K562 (cell line): Measurements from ENCODE around the gene CHDH. TPM values are rescaled to one million over a fixed set of nuclear protein-coding genes. Genes with fewer than 3 reads are reported as not detected.

Experiments
- ATAC-seq: fragments of 200-7000 bp; cut with Tn5 transposase; 3 replicates; pipeline ENCODE4 v1.9.1; 2020; ENCODE audit warnings: moderate library complexity
- BruUV-seq: library from RNA; stranded (reverse); fragments of 400-500 nt; replicated peaks from 2 replicates; lab custom pipeline; 2021; lab: Mats Ljungman, UMichigan
- CTCF ChIA-PET: fragments of 300-600 bp; formaldehyde crosslinking; extraction: SDS; loops from one replicate; lab custom pipeline; 2021; ENCODE audit warnings: low intra/inter-chr PET ratio; lab: Yijun Ruan, JAX
- POLR2A ChIA-PET: fragments of 300-600, 350-650 bp; sonication (Branson Sonifier 250); formaldehyde crosslinking; extraction: SDS; loops from one replicate; lab custom pipeline; 2021; ENCODE audit warnings: antibody characterized with exemption, inconsistent platforms; lab: Yijun Ruan, JAX
- DNase-seq, 4 experiments: peaks; one replicate each; pipeline versions ENCODE4 v3.0.0 to v3.0.0-alpha.2; 2011 to 2018; ENCODE audit warnings: low spot score in 3 of 4, mixed read lengths in 3 of 4; ENCODE audit errors: extremely low read depth in 1 of 4
- FAIRE-seq: peaks from 2 replicates; lab custom pipeline; 2011; peaks lifted over from hg19 to GRCh38; lab: Jason Lieb, UNC
- H2AFZ ChIP-seq: 2 replicates; pipeline ENCODE4 v1.6.0; 2011; ENCODE audit warnings: low read depth, low read length, control low read depth, inconsistent platforms
- H3K27ac ChIP-seq: fragments of 200-600 bp; 3 replicates; pipeline ENCODE4 v1.8.0; 2011; ENCODE audit warnings: low read depth, mild to moderate bottlenecking, control low read depth, inconsistent platforms, low read length, moderate library complexity, mixed read lengths; ENCODE audit errors: extremely low read depth
- H3K27me3 ChIP-seq, 2 experiments: fragments of 300-600 bp in 1 of 2; 2 replicates in 1 of 2; 3 replicates in 1 of 2; pipeline versions ENCODE4 v1.6.0 to v1.8.0; 2011; ENCODE audit warnings: inconsistent platforms in 2 of 2, low read length in 2 of 2, mild to moderate bottlenecking in 1 of 2, mixed read lengths in 1 of 2, moderate library complexity in 1 of 2; ENCODE audit not compliant: control insufficient read depth in 2 of 2, insufficient read depth in 2 of 2
- H3K36me3 ChIP-seq: fragments of 300-600 bp; 3 replicates; pipeline ENCODE4 v1.8.0; 2011; ENCODE audit warnings: mild to moderate bottlenecking, low read length, inconsistent platforms; ENCODE audit not compliant: control insufficient read depth, insufficient read depth
- H3K4me1 ChIP-seq, 2 experiments: fragments of 200-600 bp in 1 of 2; replicated peaks in 1 of 2; 2 replicates in 1 of 2; 3 replicates in 1 of 2; pipeline versions ENCODE4 v1.5.1 to v1.8.0; 2011; ENCODE audit warnings: inconsistent platforms in 2 of 2, low read length in 2 of 2, mild to moderate bottlenecking in 1 of 2, mixed read lengths in 1 of 2, moderate library complexity in 1 of 2; ENCODE audit not compliant: control insufficient read depth in 2 of 2, insufficient read depth in 2 of 2
- H3K4me2 ChIP-seq: 2 replicates; pipeline ENCODE4 v1.6.1; 2011; ENCODE audit warnings: low read length, control low read depth, inconsistent platforms, mixed read lengths; ENCODE audit not compliant: insufficient read depth
- H3K4me3 ChIP-seq: fragments of 200-600 bp; sonication (generic), shearing (Covaris generic); 2 replicates; pipeline ENCODE4 v1.5.1; 2016; ENCODE audit warnings: control low read depth, inconsistent platforms
- H3K79me2 ChIP-seq: fragments of 200-600 bp; 3 replicates; pipeline ENCODE4 v1.8.0; 2011; ENCODE audit warnings: low read length, inconsistent platforms; ENCODE audit not compliant: control insufficient read depth, insufficient read depth
- H3K9ac ChIP-seq, 2 experiments: 2 replicates each; pipeline versions ENCODE4 v1.6.0 to v1.6.1; 2011; ENCODE audit warnings: low read depth in 2 of 2, low read length in 2 of 2, control low read depth in 1 of 2, inconsistent platforms in 1 of 2, mild to moderate bottlenecking in 1 of 2, mixed read lengths in 1 of 2; ENCODE audit not compliant: insufficient read depth in 1 of 2
- H3K9me1 ChIP-seq: one replicate; pipeline ENCODE4 v1.6.0; 2011; ENCODE audit warnings: inconsistent platforms, mild to moderate bottlenecking, low read length, moderate library complexity; ENCODE audit not compliant: control insufficient read depth, insufficient read depth
- H3K9me3 ChIP-seq: replicated peaks from 2 replicates; pipeline ENCODE4 v1.5.1; 2011; ENCODE audit warnings: low read depth, low read length, inconsistent platforms; ENCODE audit not compliant: control insufficient read depth, insufficient read depth
- H4K20me1 ChIP-seq: replicated peaks from 2 replicates; pipeline ENCODE4 v1.6.1; 2011; ENCODE audit warnings: low read length, inconsistent platforms, mixed read lengths; ENCODE audit not compliant: control insufficient read depth, insufficient read depth
- BRF2 ChIP-seq: IDR thresholded peaks from 3 replicates; pipeline ENCODE4 v1.6.1; 2011; ENCODE audit warnings: borderline replicate concordance, mild to moderate bottlenecking; ENCODE audit not compliant: insufficient read length, insufficient read depth
- DLX4 ChIP-seq: fragments of 250-450 bp; sonication (Bioruptor Pico); IDR thresholded peaks from 2 replicates; pipeline ENCODE4 v1.6.1; 2021; ENCODE audit warnings: mild to moderate bottlenecking
- DNMT1 ChIP-seq: fragments of 450-650 bp; IDR thresholded peaks from 2 replicates; pipeline ENCODE4 v1.6.1; 2016; ENCODE audit warnings: antibody characterized with exemption, mild to moderate bottlenecking
- ESRRA ChIP-seq: fragments of 450-650 bp; IDR thresholded peaks from 2 replicates; pipeline ENCODE4 v1.6.1; 2014; ENCODE audit warnings: low read depth, mild to moderate bottlenecking, moderate library complexity, borderline replicate concordance
- ETV1 ChIP-seq: fragments of 450-650 bp; conservative IDR thresholded peaks from 2 replicates; pipeline ENCODE4 v1.6.1; 2016; ENCODE audit warnings: missing genetic modification characterization, control low read depth, low read depth, missing compliant biosample characterization
- HCFC1 ChIP-seq: IDR thresholded peaks from 2 replicates; pipeline ENCODE4 v1.6.1; 2012; ENCODE audit warnings: low read depth, low read length, improper control_type of control experiment
- KDM4B ChIP-seq, 2 experiments: fragments of 450-650 bp in 1 of 2; sonication (generic) in 1 of 2; IDR thresholded peaks; 2 replicates each; pipeline ENCODE4 v1.6.1; 2016 to 2017; ENCODE audit warnings: borderline replicate concordance in 2 of 2, antibody characterized with exemption in 1 of 2, low read depth in 1 of 2, mild to moderate bottlenecking in 1 of 2
- L3MBTL2 ChIP-seq: fragments of 450-650 bp; IDR thresholded peaks from 2 replicates; pipeline ENCODE4 v1.6.1; 2016; ENCODE audit warnings: mild to moderate bottlenecking, moderate library complexity
- MAFK ChIP-seq: IDR thresholded peaks from 2 replicates; pipeline ENCODE4 v1.6.1; 2011; ENCODE audit warnings: low read length, improper control_type of control experiment
- NCOR1 ChIP-seq: fragments of 450-650 bp; IDR thresholded peaks from 2 replicates; pipeline ENCODE4 v1.6.1; 2016; ENCODE audit warnings: mild to moderate bottlenecking, moderate library complexity
- NFE2 ChIP-seq: IDR thresholded peaks from 2 replicates; pipeline ENCODE4 v1.6.1; 2014; ENCODE audit warnings: antibody characterized with exemption, low read depth
- NKRF ChIP-seq: fragments of 450-650 bp; IDR thresholded peaks from 2 replicates; pipeline ENCODE4 v1.6.1; 2016; ENCODE audit warnings: borderline replicate concordance
- OTX1 ChIP-seq: fragments of 450-650 bp; formaldehyde crosslinking; IDR thresholded peaks from 2 replicates; pipeline ENCODE4 v1.4.0; 2022; ENCODE audit warnings: mild to moderate bottlenecking
- POLR2B ChIP-seq: fragments of 450-650 bp; IDR thresholded peaks from 2 replicates; pipeline ENCODE4 v1.6.1; 2018; ENCODE audit warnings: low read depth; ENCODE audit not compliant: partially characterized antibody
- RAD51 ChIP-seq: fragments of 450-650 bp; IDR thresholded peaks from 2 replicates; pipeline ENCODE4 v1.7.1; 2016; ENCODE audit warnings: low read depth, mild to moderate bottlenecking, borderline replicate concordance
- SMARCA5 ChIP-seq: fragments of 450-650 bp; IDR thresholded peaks from 2 replicates; pipeline ENCODE4 v1.6.1; 2016
- ZBTB17 ChIP-seq: fragments of 450-650 bp; formaldehyde crosslinking; IDR thresholded peaks from 2 replicates; pipeline ENCODE4 v1.4.0; 2020; ENCODE audit warnings: mild to moderate bottlenecking
- ZFX ChIP-seq: sonication (generic); formaldehyde crosslinking; IDR thresholded peaks from 2 replicates; pipeline ENCODE4 v1.8.0; 2022; ENCODE audit warnings: mild to moderate bottlenecking, missing genetic modification reagents, moderate library complexity
- ZNF57 ChIP-seq: fragments of 450-650 bp; formaldehyde crosslinking; IDR thresholded peaks from 2 replicates; pipeline ENCODE4 v1.4.0; 2020; ENCODE audit warnings: mild to moderate bottlenecking, moderate library complexity
- WGBS: fragments of 100-300 bp; shearing (Covaris generic); methylation state at CpG from one replicate; pipeline ENCODE4 v1.1.6; 2016; ENCODE audit warnings: low coverage, mixed read lengths; ENCODE audit not compliant: insufficient coverage; ENCODE audit errors: missing lambda C conversion rate; 5-methylcytosine and 5-hydroxymethylcytosine counted together
- in situ Hi-C: fragments of 300-500 bp; cut with MboI; formaldehyde crosslinking; loops from 4 replicates; pipeline ENCODE4 v1.15.0; 2018; ENCODE audit warnings: inconsistent platforms, mixed read lengths
- intact Hi-C: fragments of 100-400 bp; cut with micrococcal nuclease; formaldehyde crosslinking; loops from 2 replicates; pipeline ENCODE4 v1.14.2; 2022
- polyA plus RNA-seq, 8 experiments: library from polyadenylated mRNA; depleted of rRNA in 4 of 8; stranded (reverse) in 5 of 8; unstranded in 3 of 8; fragments of >200 nt; fragmentation: Nextera tagmentation in 2 of 8; fragmentation: Illumina TruSeq in 1 of 8; extraction: Ambion mirVana in 2 of 8; extraction: Trizol in 1 of 8; gene quantifications; 2 replicates each; pipeline versions ENCODE4 v1.2.1 to v1.2.3, GENCODE V29; 2011 to 2014; ENCODE audit warnings: inconsistent platforms in 1 of 8, missing spikeins in 1 of 8
- total RNA-seq, 7 experiments: library from RNA; depleted of rRNA in 6 of 7; stranded (reverse); fragments of >200 nt in 6 of 7; fragmentation: Illumina TruSeq in 2 of 7; extraction: Trizol in 2 of 7; gene quantifications; 2 replicates each; pipeline versions ENCODE4 v1.2.1 to v1.2.3, GENCODE V29; 2011 to 2021; ENCODE audit warnings: low replicate concordance in 1 of 7

The CHDH gene
- total and polyA plus RNA-seq, 9 of the 15 experiments (the other 6 are each of a cell fraction or from before 2014, with no cell fraction given), result 0.06 to 1.9 (median 0.46) TPM

- no TSS peak for BruUV-seq
- peak; percentile 86 to 97 (median 89) for DNase-seq
- intact Hi-C loops, result no loop called here
- Histone ChIP-seq H3K27me3 (no peaks in the 10 kb centered on the region), H3K9me1 (peaks cover 2% of the 10 kb centered on the region), H4K20me1 (peaks cover 13% of the 10 kb centered on the region; the same call in 1 of the 2 replicates), H3K4me3 (peak within 1 kb of the TSS; percentile 81), H3K9me3 (no peaks in the 10 kb centered on the region), H3K36me3 (peaks cover 16% of the 10 kb centered on the region; the same call in 2 of the 3 replicates), H3K79me2 (peaks cover 21% of the 10 kb centered on the region), H3K9ac (peak within 1 kb of the TSS; percentile 84 to 93), H3K4me2 (peak within 1 kb of the TSS; percentile 73), H2AFZ (peak within 1 kb of the TSS; percentile 93), H3K27ac (peak within 1 kb of the TSS; percentile 85), H3K4me1 (peaks cover 0 to 11% of the 10 kb centered on the region in 2 experiments; a peak in 3 of 5 replicates)
- 0% methylated on average over 34 of the region's 73 CpGs for WGBS
- CTCF ChIA-PET, result no interaction called here
- POLR2A ChIA-PET, result interaction anchor here (0.5 to 1.4 kb wide), 6 partner anchors 11 to 757 kb away, joined by 3 to 5 read pairs (median 3); no protein-coding TSS in a partner anchor
- in situ Hi-C loops, result no loop called here
- peak; percentile 98 for ATAC-seq
- FAIRE-seq, result peak; percentile 98
- no peak for TF ChIP-seq KDM4B (IDR thresholded peaks at IDR 0.05; ENCODE audit: borderline replicate concordance in 2 of 2, low read depth in 1 of 2)
- TF ChIP-seq ZBTB17 (CRISPR knock-in tag), result no peak
- no peak for TF ChIP-seq DNMT1
- TF ChIP-seq BRF2, result no peak
- TF ChIP-seq DLX4, result no peak
- TF ChIP-seq SMARCA5, result no peak
- no peak for TF ChIP-seq OTX1
- TF ChIP-seq RAD51, result no peak
- TF ChIP-seq ZNF57 (CRISPR knock-in tag), result no peak
- TF ChIP-seq L3MBTL2, result peak; percentile 36; the same call in 1 of the 2 replicates
- no peak for TF ChIP-seq NCOR1
- TF ChIP-seq ETV1 (tag), result peak; percentile 44
- TF ChIP-seq HCFC1, result peak; percentile 63
- TF ChIP-seq ESRRA, result 0 out of 2 replicates have a peak, but pooled peaks have one; percentile 16
- TF ChIP-seq ZFX, result peak; percentile 72
- TF ChIP-seq NFE2, result peak; percentile 74
- TF ChIP-seq MAFK, result peak; percentile 85
- TF ChIP-seq NKRF, result no peak
- peak; percentile 85 for TF ChIP-seq POLR2B
Measured at GRCh38 chr3:53891497-53892285, 45.5 kb upstream of the CHDH start, which contains the start of gene SELENOK. SELENOK (minus strand) TSS chr3:53891859.
